ENCODE results near the gene CALR3.

- TF ChIP-seq, protein P1, sequence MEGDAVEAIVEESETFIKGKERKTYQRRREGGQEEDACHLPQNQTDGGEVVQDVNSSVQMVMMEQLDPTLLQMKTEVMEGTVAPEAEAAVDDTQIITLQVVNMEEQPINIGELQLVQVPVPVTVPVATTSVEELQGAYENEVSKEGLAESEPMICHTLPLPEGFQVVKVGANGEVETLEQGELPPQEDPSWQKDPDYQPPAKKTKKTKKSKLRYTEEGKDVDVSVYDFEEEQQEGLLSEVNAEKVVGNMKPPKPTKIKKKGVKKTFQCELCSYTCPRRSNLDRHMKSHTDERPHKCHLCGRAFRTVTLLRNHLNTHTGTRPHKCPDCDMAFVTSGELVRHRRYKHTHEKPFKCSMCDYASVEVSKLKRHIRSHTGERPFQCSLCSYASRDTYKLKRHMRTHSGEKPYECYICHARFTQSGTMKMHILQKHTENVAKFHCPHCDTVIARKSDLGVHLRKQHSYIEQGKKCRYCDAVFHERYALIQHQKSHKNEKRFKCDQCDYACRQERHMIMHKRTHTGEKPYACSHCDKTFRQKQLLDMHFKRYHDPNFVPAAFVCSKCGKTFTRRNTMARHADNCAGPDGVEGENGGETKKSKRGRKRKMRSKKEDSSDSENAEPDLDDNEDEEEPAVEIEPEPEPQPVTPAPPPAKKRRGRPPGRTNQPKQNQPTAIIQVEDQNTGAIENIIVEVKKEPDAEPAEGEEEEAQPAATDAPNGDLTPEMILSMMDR (IDR thresholded peaks at IDR 0.05) = no peak
- TF ChIP-seq POLR2A (IDR thresholded peaks at IDR 0.05; ENCODE audit: low read depth) = no peak
These were observed 32.1 kb upstream of the CALR3 start for GRCh38 chr19:16527971-16528521.
